ENCODE results near the gene HS1BP3.

HS1BP3 gene

DNA sequence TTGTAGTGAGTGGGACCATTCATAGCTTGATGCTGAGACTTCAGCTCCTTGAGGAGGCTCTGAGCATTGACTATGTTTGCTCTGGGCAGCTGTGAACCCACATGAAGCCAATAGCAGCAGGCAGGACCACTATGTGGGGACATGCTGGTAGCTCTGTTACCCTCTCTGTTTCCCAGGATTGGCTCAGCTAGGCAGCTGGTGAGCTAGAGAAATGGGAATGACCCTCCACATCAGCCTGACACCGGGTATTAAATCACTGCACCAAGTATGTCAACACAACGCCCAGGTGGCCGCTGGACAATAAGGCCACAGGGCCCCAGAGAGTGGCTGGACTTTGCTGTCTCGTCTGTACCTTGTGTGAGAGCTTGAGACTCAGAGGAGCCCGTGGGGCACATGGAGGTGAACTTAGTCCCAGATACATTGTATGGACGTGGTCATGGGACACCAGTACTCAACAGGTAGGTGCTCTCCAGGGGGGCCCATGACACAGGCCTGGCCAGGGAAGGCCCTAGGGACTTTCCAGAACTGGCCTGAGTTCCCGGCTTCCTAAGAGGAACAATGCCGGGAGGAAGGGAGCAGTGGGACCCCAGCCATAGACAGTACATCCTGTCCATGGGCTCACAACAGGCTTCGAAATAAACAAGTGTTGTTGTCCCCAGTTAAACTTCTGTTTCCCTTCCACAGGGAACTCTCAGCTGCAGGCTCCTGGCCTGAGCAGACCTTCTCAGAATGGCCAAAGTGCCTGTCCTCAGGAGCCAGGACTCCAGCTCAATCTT, 35.2 kb downstream of the HS1BP3 start:
- DNase-seq = no peak

DNA sequence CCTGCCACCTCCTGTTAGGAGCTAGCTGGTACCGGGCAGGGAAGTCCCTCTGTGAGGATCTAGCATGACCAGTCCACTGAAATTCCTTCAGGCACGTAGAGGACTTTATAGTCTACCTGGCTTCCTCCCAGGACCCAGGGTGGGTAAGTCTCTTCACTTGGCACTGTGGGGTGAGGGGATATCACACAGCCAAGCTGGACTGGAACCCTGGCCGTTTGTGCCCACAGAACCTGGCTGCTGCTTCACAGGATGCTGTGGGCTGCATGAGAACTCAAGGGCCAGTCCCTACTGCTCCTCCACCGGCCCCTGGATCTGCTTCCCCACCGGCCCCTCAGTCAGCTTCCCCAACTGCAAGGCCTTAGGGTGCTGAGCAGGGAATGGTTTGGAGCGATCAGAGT, 35.8 kb downstream of the HS1BP3 start:
- DNase-seq = no peak

DNA sequence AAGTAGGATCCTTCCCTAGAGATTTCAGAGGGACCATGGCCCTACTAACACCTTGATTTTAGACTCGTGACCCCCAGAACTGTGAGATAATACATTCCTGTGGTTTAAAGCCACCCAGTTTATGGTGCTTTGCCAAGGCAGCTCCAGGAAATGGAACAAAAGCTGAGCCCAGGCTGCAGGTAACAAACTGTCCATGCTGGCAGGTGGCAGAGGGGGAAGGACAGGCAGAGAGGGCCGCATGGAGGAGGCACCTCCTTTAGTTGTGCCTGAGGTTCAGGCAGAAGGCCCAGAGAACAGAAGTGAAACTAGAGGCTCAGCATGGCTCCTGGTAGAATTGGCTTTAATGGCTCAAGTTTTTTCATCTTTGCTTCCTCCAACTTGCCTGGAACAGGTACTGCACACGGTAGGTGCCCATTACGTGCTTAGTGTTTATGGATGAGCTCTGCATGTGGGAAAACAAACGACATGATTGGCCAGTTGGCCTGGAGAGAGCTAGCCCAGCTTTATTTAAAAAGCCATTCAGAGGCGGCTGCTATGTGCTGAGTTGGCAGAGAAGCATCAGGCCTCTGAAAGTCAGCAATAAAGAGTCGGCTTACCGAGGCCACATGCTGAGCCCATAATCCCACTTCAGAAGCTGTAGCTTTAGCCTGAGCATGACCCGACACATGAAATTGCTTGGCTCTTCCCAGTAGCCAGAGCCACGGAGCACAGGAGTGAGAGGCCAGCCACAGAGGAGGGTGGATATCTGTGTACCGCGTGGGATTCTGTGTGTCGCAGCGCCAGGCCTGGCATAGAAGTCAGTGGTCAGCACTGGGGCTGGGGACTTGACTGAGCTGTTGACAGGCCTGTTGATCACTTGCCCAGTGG, 36.5 kb downstream of the HS1BP3 start:
- no peak for DNase-seq

DNA sequence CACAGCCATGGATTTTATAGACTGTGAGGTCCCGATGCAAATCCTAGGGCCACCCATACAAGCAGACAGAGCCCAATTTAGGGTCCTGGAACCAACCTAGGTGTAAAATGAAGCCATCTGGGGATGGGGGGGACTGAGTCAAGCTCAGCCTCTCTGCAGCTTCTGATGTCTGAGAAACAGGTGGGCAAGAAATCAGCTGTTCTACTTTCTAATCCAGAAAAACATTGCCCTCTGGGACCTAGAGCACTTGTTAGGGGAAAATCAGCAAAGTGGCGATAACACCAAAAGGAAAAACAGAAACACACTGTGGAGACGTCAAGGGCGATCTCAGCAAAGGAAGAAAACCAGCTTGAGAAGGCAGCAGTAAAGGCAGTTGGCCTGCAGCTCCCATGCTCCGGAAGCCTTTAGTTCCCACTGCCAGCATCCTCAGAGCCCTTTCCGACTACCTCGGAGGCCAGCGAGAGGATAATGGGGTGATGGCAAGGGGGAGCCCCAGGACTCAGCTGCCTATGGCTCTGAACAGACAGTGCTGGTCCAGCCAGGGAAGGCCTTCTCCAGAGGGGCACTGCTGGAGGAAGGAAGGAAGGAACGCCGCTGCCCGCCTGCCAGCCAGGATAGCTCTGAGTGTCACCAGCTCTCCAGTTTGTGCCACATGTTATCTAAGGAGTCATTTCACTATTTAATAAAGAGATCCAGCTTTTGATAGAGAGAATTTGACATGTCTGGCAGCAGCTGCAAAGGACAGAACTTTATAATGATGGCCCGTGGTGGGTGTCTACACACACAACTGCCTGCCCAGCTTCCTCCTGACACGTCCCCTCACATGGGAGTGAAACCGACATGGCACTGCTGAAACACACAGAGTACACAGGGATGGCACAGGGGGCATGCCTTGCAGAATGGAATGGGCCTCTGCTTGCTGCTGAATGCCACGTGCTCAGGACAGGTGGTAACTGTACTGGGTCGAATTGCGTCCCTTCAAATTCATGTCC, 37.7 kb downstream of the HS1BP3 start:
- DNase-seq = no peak

DNA sequence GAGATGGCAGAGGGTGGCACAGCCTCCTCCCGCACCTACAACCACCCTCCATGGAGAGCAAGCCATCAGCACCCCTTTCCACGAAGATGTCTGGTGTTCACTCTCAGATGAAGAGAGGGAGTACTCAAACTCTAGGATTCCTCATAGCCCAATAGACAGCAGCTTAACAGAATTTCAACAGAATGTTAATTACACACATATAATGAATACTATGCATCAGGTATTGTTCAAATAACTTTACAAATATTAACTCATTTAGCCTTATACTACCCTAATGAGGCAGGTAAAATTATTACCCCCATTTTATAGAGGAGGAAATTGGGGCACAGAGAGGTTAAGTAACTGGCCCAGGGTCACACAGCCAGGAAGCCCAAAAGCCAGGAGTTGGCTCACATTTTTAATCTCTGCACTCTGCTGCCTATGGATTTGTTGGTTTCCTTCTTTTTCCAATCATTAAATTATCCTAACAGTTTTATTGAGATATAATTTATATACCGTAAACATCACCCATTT, 39.0 kb downstream of the HS1BP3 start:
- no peak for DNase-seq

DNA sequence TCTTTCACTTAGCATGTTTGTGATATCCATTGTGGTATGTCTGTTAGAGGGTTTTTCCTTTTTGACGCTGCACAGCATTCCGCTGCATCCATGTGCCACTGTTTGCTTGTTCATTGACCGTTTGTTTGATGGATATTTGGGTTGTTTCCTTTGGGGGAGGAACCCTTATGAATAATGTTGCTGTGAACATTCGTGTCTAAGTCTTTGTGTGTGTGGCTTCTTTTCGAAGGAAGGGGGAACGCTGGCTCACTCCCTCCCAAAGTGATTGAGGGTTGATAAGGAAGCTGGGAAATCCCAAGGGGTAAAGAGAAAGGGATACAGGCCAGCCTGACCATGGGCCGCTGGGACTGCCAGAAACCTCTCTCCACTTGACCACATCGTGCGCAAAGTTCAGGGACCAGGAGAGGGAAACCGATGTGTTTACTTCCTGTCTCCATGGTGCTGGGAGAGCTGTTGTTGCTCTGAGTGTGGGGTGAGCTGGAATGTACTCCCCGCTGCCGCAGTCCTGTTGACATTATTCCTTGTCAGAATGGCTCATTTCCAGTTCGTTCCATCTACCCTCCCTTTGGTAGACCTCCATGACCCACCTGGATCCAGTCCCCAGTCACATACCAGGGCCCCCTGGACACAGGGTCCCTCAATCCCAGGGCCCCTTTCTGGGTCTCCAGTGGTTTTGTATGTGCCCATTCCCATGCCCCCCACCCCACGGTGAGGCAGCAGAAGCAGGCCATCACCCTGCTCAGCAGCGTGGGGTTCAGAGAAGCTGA, 39.6 kb downstream of the HS1BP3 start:
- no peak for DNase-seq

DNA sequence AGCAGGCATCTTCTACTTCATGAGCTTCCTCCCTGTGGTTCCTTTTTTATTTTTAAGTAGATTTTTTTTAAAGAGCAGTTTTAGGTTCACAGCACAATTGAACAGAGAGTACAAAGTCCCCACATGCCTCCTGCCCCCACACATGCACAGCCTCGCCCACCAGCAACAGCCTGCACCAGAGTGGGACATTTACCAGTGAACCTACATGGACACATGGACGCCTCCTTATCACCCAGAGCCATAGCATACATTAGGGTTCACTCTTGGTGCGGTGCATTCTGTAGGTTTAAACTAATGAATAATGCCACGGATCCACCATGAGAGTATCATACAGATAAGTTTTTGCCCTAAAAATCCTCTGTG, 40.9 kb downstream of the HS1BP3 start:
- DNase-seq = no peak

DNA sequence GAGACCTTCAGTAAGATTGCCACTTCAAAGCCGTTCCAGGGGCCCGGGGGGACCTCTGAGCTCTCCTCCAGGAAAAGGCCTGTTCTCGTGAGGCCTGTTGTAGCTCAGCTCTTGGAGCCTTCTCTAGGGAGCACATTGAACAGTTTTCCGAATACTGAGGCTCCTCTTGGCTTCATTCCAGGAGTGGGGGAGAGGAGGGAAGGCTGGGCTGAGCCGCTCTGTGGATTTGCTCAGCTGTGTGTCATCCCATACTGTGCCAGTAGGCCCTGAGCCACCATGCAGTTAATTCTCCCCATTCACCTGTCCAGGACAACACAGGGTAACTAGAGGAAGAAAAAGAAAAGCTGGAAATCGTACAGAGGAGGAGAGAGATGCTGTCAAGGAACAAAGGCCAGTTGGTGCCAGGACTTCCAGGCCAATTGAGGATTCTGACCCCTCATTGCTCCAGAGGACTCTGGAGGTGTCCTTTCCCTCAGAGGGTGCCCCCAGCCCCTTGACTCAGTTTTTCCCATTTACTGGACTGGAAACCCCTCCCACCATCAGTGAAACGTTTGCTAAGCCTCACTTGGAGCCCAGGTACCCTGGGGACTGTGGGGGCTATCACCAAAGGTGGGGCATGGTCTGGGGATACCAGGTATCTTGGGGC, 41.4 kb downstream of the HS1BP3 start:
- no peak for DNase-seq

DNA sequence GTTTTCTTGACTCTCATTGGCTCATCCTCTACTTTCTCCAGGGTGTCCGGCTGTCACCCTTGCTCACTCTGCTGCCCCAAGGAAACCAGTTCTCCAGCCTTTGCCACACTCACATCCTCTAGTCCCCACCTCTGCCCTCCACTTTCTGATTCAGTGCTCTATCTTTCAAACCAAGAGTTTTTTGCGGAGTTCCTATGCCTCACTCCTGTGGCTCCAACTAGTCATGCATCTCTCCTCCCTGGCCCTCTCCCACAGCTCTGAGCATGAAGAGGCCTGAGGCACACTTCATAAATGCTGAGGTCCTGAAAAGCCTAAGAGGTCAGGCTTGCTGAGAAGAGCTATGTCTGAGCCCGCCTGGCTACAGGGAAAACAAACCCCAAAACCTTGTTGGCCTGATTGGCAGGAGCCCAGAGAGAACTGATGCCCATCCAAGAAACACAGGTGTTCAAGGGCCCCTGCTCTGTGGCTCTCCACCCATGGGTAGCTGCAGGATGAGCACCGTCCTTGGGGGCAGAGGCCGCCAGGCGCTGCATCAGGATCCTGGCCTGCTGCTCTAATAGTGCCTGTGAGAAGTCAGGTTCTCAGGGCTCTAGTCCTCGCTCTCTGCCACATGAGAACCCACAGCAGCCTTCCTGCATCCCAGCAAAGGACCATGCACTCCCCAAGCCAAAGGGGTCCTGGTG, 42.1 kb downstream of the HS1BP3 start:
- DNase-seq = no peak

DNA sequence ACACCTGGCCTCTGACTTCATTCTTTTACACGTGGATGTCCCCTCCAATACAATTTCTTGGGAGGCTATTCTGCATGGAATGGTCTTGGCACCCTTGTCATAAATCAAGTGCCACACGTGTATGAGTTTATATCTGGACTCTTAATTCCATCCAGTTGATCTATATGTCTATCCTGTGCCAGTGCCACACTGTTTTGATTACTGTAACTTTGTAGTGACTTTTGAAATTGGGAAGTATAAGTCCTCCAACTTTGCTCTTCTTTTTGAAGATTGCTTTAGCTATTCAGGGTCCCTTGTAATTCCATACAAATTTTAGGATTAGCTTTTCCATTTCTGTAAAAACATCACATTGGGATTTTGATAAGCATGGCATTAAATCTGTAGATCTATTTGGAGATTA, 43.5 kb downstream of the HS1BP3 start:
- DNase-seq = no peak

DNA sequence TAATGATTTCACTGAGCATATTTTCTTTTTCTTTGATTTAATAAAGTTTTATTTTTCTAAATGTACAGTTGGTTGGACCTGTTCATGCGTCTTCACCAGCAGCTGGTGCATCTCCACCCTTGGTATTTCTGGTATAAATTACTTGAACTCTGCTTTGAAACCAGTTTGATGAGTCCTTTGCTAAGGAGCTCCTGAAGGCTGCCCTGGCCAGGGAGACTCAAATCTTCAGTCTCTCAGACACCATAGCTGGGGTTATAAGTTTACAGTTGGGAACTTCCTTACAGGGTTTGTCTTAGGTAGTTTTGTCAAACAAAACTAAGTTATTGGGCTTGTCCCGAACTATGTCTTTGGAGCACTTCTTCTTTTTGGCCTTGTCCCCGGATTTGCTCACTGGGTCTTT, 44.7 kb downstream of the HS1BP3 start:
- no peak for DNase-seq

DNA sequence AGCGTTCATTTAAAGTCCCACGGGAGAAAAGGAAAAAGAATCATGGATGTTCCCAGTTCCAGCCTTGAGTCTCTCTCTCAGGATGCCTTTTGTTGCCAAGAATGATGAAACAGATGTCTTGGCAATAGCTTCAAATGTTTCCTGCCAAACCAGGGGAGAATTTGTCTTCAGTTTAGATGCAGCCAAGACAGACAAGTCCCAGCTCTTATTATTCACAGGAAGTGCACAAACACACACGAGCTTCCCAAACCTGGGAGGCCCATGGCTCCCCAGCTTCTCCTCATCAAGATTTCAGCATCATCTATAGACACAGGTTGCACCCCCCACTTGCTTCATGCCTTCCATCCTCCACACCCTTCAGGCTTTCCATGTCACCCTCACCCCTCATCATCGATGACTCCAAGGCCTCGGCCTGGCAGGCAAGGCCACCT, 45.9 kb downstream of the HS1BP3 start:
- DNase-seq = no peak

DNA sequence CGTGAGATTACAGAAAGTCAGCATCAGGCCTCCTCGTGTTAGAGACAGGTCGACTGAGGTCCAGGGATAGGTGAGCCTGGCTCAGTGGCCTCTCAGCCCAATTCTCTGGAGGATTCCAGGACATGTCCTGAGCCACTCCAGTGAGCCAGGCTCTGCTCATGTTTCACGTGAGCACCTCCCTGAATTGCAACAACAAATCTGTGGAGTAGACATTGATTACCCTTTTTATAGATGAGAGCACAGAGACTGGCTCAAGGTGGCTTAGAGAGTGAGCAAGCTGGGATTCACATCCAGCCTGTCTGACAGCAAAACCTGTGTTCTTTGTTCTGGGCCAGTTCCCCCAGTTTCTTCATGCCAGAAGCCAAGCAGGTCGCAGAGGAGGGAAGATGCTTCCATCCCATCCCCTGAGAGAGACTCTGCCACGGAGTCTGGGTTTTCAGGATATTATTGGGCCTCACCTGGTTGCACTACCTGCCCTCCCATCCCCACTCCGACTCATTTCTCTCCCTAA, 46.4 kb downstream of the HS1BP3 start:
- DNase-seq = no peak

DNA sequence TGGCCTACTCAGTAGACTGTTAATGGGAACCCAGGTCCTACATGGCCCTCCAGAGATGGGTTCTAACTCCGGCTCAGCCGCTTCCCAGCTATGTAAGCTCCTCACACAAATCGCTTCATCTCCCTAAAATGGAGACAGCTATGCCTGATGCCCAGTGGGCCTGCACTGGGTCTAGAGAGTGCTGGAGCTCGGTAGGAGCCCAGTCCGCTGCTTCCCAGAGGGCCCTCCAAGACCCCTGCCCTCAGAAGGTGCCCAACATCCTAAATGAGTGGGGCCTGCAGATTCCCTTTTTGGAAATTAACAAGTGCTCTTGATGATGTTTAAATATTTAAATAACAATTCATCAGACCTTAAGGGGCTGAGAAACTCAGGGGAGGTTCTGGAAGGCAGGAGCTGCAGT, 47.1 kb downstream of the HS1BP3 start:
- DNase-seq = no peak

DNA sequence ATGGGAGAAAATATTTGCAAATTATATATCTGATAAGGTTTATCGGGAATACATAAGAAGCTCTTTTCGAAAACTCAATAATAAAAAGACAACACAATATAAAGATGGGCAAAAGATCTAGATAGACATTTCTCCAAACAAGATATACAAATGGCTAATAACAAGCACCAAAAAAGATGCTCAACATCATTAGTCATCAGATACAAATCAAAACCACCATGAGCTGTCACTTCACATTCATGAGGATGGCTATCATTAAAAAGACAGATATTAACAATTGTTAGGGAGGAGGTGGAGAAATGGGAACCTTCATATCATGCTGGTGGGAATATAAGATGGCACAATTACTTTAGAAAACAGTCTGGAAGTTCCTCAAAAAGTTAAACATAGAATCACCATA, 48.1 kb downstream of the HS1BP3 start:
- no peak for DNase-seq

DNA sequence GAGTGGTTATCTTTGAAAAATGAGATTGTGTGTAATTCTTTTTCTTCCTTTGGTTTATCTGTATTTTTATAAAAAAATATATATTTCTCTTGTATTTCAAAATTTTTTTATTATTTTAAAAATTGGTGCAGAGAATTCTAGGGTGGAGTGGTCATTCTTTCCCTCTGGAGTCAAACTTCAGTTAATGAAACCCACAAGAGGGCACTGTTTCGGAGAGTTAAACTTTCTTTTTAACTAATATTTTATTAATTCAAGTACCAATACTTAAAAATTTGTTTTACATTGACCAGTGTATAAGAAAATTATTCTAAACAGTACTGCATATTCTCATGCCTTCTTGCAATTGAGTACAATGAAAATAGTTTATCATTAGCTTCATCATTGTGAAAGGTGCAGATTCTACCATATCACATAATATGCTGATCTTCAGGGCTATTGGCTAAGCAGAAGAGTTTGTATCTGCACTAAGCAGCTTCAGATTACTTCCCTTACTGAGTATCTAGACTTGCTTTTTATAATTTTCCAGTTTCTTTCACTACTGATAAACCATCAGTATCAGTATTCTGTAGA, 50.1 kb downstream of the HS1BP3 start:
- no peak for DNase-seq

DNA sequence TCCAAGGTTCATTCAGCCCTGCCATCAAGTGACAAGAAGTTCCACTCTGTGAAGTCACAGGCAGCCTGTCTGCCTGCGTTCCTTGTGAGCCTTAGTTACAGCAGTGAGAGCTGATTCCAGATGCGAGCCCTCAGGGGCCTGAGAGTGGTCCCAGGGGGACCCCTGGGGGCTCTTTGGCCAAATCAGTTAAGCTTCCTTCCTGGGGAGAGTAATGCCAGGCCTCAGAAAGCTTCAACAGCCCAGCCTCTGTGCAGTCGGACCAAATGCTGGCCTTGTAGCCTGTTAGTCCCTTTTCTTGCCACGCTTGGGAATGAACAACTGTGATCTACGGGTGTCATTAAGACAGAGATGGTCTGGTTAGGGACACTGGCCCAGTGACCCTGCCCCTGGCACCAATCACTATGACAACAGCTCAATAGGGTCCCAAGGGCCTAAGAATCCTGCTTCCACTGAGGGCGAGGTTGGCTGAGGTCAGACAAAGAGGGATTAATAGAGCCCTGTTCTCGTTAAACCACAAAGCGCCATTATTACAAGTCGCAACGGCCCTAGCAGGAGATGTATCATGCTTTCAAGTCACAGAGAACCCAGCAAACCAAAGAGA, 50.9 kb downstream of the HS1BP3 start:
- no peak for DNase-seq

DNA sequence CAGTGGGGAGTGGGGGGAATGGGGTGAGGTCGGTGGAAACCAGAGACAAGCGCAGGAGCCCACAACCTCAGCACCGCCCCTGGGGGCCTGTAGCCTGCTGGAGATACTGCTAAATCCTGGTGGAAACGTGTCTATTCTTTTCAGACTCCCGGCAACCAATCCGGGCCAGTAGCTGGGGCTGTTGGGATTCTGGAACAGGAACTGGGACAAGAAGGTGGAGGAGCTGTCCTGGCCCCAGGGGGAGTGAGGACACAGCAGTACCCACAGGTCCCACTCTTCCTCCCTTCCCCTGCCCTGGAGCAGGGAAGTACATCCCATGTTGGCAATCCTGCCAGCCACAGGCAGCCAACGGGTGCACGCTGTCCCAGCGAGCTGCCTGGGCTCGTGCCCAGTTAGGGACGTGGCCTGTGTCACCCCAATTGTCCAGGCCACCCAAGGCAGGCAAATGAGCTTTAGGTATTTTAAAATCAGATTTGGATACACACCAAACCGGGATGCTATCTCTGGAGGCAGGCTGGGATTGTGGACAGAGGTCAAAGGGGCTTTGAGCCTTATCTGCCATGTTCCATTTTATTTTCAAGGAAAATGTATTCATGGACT, 51.8 kb downstream of the HS1BP3 start:
- DNase-seq = no peak

DNA sequence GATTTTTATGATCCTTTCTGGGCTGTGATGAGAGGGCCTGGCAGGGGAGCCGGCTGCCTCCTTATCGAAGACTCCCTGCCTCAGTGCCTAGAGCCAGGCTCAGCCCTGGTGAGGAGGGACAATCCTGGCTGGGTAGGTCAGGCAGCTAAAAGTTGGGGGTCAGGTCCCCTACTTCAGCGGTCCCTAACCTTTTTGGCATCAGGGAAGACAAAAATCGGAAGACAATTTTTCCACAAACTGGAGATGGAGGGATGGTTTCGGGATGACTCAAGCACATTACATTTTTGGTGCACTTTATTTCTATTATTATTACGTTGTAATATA, 53.1 kb downstream of the HS1BP3 start:
- DNase-seq = no peak
